MM.1S (cell line): ENCODE results near the gene LCTL.

Experiments
- CTCF ChIP-seq: fragments of 300-600 bp; sonication (generic); IDR thresholded peaks from 2 replicates; pipeline ENCODE4 v1.5.1; 2016; ENCODE audit warnings: antibody characterized with exemption, low read length, mixed read lengths
- EZH2 ChIP-seq: fragments of 300-600 bp; sonication (generic); optimal IDR thresholded peaks from 2 replicates; pipeline ENCODE3; 2017; ENCODE audit warnings: low read depth, mild to moderate bottlenecking, antibody characterized with exemption, low read length, mixed read lengths

- TF ChIP-seq CTCF (no peak), EZH2 (no peak)
Observed at GRCh38 chr15:66508293-66508883, 57.4 kb downstream of the LCTL start.
